ENCODE measurements around the gene HOXA6. TPM values are rescaled to one million over a fixed set of nuclear protein-coding genes. Genes with fewer than 3 reads are reported as not detected.

Gene HOXA6
- total and polyA plus RNA-seq, 2 donors (not counting 3 experiments of a cell fraction or from before 2014, with no cell fraction given): 10.0 to 20.7 TPM

DNA sequence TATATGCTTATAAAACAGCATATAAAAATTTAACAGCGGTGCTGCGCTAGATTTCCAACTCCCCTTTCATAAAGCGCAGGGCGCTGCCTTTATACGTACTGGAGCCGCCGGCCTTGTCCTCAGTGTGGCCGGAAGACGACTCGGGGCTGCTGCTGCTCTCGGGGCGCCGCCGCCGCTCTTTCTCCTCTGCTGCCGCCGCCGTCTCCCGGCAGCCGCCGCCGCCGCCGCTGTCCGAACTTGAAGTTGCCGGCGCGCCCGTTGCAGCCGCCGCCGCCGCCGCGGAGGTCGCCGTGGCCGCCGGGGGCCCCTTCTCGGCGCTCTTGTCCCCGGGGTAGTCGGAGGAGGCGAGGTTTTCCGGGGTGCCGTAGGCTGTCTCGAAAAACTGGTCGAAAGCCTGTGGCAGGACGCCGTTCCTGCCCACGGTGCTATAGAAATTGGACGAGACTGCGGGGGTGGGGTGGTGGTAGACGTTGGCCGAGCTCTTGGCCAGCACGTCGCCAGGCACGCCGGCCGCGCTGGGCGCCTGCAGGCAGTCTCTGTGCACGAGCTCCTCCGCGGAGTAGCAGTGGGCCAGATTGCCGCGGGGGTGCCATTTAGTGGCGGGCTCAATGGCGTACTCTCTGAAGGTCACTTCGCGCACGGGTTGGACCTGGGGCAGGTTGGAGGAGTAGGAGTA is 36.9 kb upstream of the HOXA6 start:
- H3K9me3 ChIP-seq (replicated peaks; ENCODE audit: control insufficient read depth, insufficient read depth, low read length): no peaks in the 10 kb centered on the region
- peak overlapping the region; percentile 88 for H3K9ac ChIP-seq (replicated peaks; ENCODE audit: extremely low read depth, insufficient read depth, low read length)
- H3K4me2 ChIP-seq (ENCODE audit: insufficient read depth, low read length): peak overlapping the region; percentile 82
- H3K36me3 ChIP-seq (ENCODE audit: control insufficient read depth in 2 of 2, extremely low read depth in 1 of 2, insufficient read depth in 2 of 2, low read length in 2 of 2): no peaks in the 10 kb centered on the region
- DNase-seq (ENCODE audit: low read depth, low spot score) (peak; percentile 47), FAIRE-seq (peak; percentile 52)
- H3K27me3 ChIP-seq (ENCODE audit: control insufficient read depth in 2 of 2, insufficient read depth in 2 of 2, low read length in 2 of 2): no peaks in the 10 kb centered on the region
- peaks cover 67% of the 10 kb centered on the region for H3K4me1 ChIP-seq (ENCODE audit: control insufficient read depth, extremely low read depth, insufficient read depth, low read length)
- CTCF ChIA-PET: interaction anchor here (0.9 to 6.0 kb wide), 9 partner anchors 11 to 909 kb away, joined by 3 to 49 read pairs (median 5); partner anchors contain the start of gene HOXA10
- peak overlapping the region; percentile 90 for H3K27ac ChIP-seq (ENCODE audit: insufficient read depth, low read depth, low read length)
- dilution Hi-C loops (cut with MboI; ENCODE audit: extremely low pct_ligation_motif_present, low sequenced_read_pairs): no loop called here
- peaks cover 75% of the 10 kb centered on the region for H3K79me2 ChIP-seq (ENCODE audit: control insufficient read depth, insufficient read depth, low read length)
- intact Hi-C loops (cut with micrococcal nuclease): loop anchor here (1.0 to 5.0 kb wide), 3 partner anchors 7 to 1327 kb away; no protein-coding TSS in a partner anchor
- no peaks in the 10 kb centered on the region for H3K9me1 ChIP-seq (replicated peaks; ENCODE audit: control insufficient read depth, extremely low read depth, insufficient read depth, low read length)
- peak overlapping the region; percentile 23 for H2AFZ ChIP-seq (ENCODE audit: low read depth, low read length)
- H4K20me1 ChIP-seq (replicated peaks; ENCODE audit: control insufficient read depth, extremely low read depth, insufficient read depth, low read length): no peaks in the 10 kb centered on the region
- POLR2A ChIA-PET: interaction anchor here (0.6 to 2.0 kb wide), 6 partner anchors 8 to 67 kb away, joined by 3 to 8 read pairs (median 6); no protein-coding TSS in a partner anchor
- TF ChIP-seq JUN (IDR thresholded peaks at IDR 0.05; ENCODE audit: borderline replicate concordance, insufficient read depth, insufficient read length, low read depth) (no peak), EZH2 (IDR thresholded peaks at IDR 0.05; ENCODE audit: borderline replicate concordance, low read depth, low read length, severe bottlenecking) (no peak), POLR2AphosphoS5 (IDR thresholded peaks at IDR 0.05; ENCODE audit: insufficient read depth, low read depth, low read length) (no peak), GATA2 (IDR thresholded peaks at IDR 0.05; ENCODE audit: insufficient read depth, insufficient read length, low read depth, low read length) (no peak), POLR2A (IDR thresholded peaks at IDR 0.05; ENCODE audit: low read depth, low read length) (no peak), FOS (IDR thresholded peaks at IDR 0.05; ENCODE audit: borderline replicate concordance, insufficient read depth, low read length) (no peak), MYC (IDR thresholded peaks at IDR 0.05; ENCODE audit: low read depth, low read length) (no peak), CTCF (IDR thresholded peaks at IDR 0.05; ENCODE audit: extremely low read depth in 1 of 2, insufficient read depth in 1 of 2, low read depth in 1 of 2, low read length in 2 of 2) (no peak)
- TF ChIP-seq, protein P1, sequence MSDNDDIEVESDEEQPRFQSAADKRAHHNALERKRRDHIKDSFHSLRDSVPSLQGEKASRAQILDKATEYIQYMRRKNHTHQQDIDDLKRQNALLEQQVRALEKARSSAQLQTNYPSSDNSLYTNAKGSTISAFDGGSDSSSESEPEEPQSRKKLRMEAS (IDR thresholded peaks at IDR 0.05; ENCODE audit: insufficient read depth, insufficient read length): no peak
- H3K4me3 ChIP-seq (replicated peaks in 1 of 3; ENCODE audit: insufficient read depth in 1 of 3, low read depth in 1 of 3, low read length in 3 of 3): peak overlapping the region; percentile 82 to 91 (median 84)
- BruUV-seq (replicated peaks): TSS peak; percentile 17

All from endothelial cell of umbilical vein (primary cell).